ENCODE data around the gene SLC17A2. TPM values are rescaled to one million over a fixed set of nuclear protein-coding genes. Genes with fewer than 3 reads are reported as not detected.

The SLC17A2 gene
- total and polyA plus RNA-seq, 2 of the 4 experiments (the other 2 are of a cell fraction), result not detected

DNA sequence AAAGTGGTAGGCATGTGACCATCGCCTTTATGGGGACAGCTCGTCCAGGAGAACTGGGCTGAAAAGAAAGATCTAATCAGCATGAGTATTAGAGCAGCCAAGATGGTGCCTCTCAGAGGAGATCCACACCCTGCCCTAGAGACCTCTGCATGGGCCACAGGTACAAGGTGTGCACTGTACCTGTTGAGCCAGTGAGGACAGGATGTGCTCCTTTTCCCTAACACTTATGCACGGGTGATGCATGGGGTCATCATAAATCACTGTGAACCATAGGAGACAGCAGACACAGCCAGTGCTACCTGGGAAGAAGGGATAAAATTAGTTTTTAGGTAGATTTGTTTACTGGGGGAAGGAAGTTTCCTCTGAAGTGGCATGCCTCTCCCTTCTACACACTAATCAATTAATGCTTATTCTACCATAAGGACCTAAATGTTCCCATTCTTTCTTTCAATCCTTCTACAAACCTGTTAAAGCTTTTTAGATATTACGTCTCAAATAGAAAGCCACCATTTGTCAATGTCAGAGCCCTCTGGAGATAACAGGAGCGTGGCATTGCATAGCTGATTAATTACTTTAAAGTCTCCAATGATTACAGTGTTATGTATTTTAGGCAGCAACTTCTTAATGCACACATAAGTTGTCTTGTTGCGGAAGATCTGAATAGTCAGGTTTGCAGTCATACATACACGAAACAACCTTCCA lies 13.6 kb downstream of the SLC17A2 start:
- Histone ChIP-seq H3K9me1 (ENCODE audit: insufficient read depth, low read length) (no peaks in the 10 kb centered on the region), H4K5ac (ENCODE audit: low read depth, low read length) (no peak overlapping the region), H2BK120ac (ENCODE audit: low read depth, low read length) (no peak overlapping the region), H3K27ac (ENCODE audit: insufficient read depth, low read length) (no peak overlapping the region), H2BK20ac (ENCODE audit: low read depth, low read length) (no peak overlapping the region), H2AK5ac (ENCODE audit: low read depth, low read length) (no peak overlapping the region), H3K4ac (ENCODE audit: low read depth, low read length) (no peak overlapping the region), H4K8ac (ENCODE audit: low read depth in 2 of 2, low read length in 2 of 2) (no peak overlapping the region), H3K9me3 (ENCODE audit: control insufficient read depth, insufficient read depth, low read length) (no peaks in the 10 kb centered on the region), H3K23ac (ENCODE audit: low read depth, low read length) (no peak overlapping the region), H4K91ac (ENCODE audit: insufficient read depth, low read depth, low read length) (no peak overlapping the region), H3K4me1 (ENCODE audit: control insufficient read depth, insufficient read depth, low read length) (no peaks in the 10 kb centered on the region), H3K14ac (replicated peaks; ENCODE audit: low read depth, low read length) (no peak overlapping the region), H3K79me1 (ENCODE audit: low read depth in 1 of 2, low read length in 2 of 2) (no peaks in the 10 kb centered on the region), H3K4me2 (ENCODE audit: low read depth, low read length) (no peak overlapping the region), H3K56ac (ENCODE audit: extremely low read depth, insufficient read depth, low read length) (no peak overlapping the region), H3K4me3 (ENCODE audit: insufficient read depth, low read depth, low read length) (no peak overlapping the region), H3K27me3 (ENCODE audit: control insufficient read depth, insufficient read depth, low read length) (no peaks in the 10 kb centered on the region), H2AK9ac (replicated peaks; ENCODE audit: low read depth, low read length, poor library complexity) (no peak overlapping the region), H3K9ac (ENCODE audit: low read depth, low read length) (no peak overlapping the region), H3K36me3 (ENCODE audit: control insufficient read depth, insufficient read depth, low read length) (no peaks in the 10 kb centered on the region), H4K20me1 (ENCODE audit: insufficient read depth, low read length) (no peaks in the 10 kb centered on the region), H2BK5ac (ENCODE audit: low read depth, low read length, poor library complexity, severe bottlenecking) (no peak overlapping the region), H2AFZ (replicated peaks; ENCODE audit: low read length, poor library complexity) (no peak overlapping the region), H3K18ac (ENCODE audit: low read depth, low read length) (no peak overlapping the region), H2BK15ac (ENCODE audit: low read depth, low read length) (no peak overlapping the region)
- DNase-seq (no peak), ATAC-seq (ENCODE audit: low read depth) (no peak)
- POLR2A ChIA-PET (ENCODE audit: unreplicated experiment), result no interaction called here
- dilution Hi-C loops (cut with HindIII; ENCODE audit: low sequenced_read_pairs, unreplicated experiment) (no loop called here), intact Hi-C loops (cut with micrococcal nuclease) (no loop called here), in situ Hi-C loops (cut with MboI; ENCODE audit: low sequenced_read_pairs) (no loop called here)
- CTCF ChIA-PET, result no interaction called here
- BruUV-seq (replicated peaks), result no TSS peak
- WGBS, 2 experiments (ENCODE audit: extremely low coverage in 2 of 2, insufficient read length in 1 of 2), result no CpG with 5 or more reads among the region's 7 CpGs
- no peak for TF ChIP-seq CEBPB (IDR thresholded peaks at IDR 0.05; ENCODE audit: low read depth, low read length)
- no peak for TF ChIP-seq RFX5 (IDR thresholded peaks at IDR 0.05; ENCODE audit: low read depth, low read length)
- TF ChIP-seq, protein P1, sequence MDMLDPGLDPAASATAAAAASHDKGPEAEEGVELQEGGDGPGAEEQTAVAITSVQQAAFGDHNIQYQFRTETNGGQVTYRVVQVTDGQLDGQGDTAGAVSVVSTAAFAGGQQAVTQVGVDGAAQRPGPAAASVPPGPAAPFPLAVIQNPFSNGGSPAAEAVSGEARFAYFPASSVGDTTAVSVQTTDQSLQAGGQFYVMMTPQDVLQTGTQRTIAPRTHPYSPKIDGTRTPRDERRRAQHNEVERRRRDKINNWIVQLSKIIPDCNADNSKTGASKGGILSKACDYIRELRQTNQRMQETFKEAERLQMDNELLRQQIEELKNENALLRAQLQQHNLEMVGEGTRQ (IDR thresholded peaks at IDR 0.05; ENCODE audit: low read depth, low read length), result no peak
- TF ChIP-seq MAZ (IDR thresholded peaks at IDR 0.05; ENCODE audit: borderline replicate concordance, low read depth, low read length), result no peak
- no peak for TF ChIP-seq POLR2A (IDR thresholded peaks at IDR 0.05; ENCODE audit: low read depth, low read length)
- no peak for TF ChIP-seq BHLHE40 (IDR thresholded peaks at IDR 0.05; ENCODE audit: low read depth, low read length)
- TF ChIP-seq, protein P2, sequence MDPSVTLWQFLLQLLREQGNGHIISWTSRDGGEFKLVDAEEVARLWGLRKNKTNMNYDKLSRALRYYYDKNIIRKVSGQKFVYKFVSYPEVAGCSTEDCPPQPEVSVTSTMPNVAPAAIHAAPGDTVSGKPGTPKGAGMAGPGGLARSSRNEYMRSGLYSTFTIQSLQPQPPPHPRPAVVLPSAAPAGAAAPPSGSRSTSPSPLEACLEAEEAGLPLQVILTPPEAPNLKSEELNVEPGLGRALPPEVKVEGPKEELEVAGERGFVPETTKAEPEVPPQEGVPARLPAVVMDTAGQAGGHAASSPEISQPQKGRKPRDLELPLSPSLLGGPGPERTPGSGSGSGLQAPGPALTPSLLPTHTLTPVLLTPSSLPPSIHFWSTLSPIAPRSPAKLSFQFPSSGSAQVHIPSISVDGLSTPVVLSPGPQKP (IDR thresholded peaks at IDR 0.05; ENCODE audit: borderline replicate concordance, low read depth, low read length), result no peak
- TF ChIP-seq NFE2L2 (IDR thresholded peaks at IDR 0.05; ENCODE audit: low read depth, low read length), result no peak
- TF ChIP-seq RCOR1 (IDR thresholded peaks at IDR 0.05; ENCODE audit: insufficient replicate concordance, low read length), result no peak

Data from IMR-90 (cell line).